RWPE2 (cell line): ENCODE data around the gene PLA2G4F.

Source experiments
- ATAC-seq: fragments of 200-7000 bp; cut with Tn5 transposase; 3 replicates; pipeline ENCODE4 v1.9.1; 2021; ENCODE audit warnings: low read depth
- DNase-seq: peaks from one replicate; pipeline ENCODE4 v3.0.0-alpha.2; 2020; ENCODE audit warnings: low spot score
- H3K27ac ChIP-seq: fragments of 450-650 bp; 2 replicates; pipeline ENCODE4 v1.5.1; 2017; ENCODE audit warnings: mild to moderate bottlenecking; ENCODE audit not compliant: poor library complexity, severe bottlenecking
- H3K27me3 ChIP-seq: fragments of 250-450 bp; sonication (Bioruptor Pico); 2 replicates; pipeline ENCODE4 v1.5.1; 2021; ENCODE audit warnings: mild to moderate bottlenecking, moderate library complexity; ENCODE audit not compliant: insufficient read depth, poor library complexity, severe bottlenecking
- H3K36me3 ChIP-seq: fragments of 250-450 bp; sonication (Bioruptor Pico); 2 replicates; pipeline ENCODE4 v1.5.1; 2020; ENCODE audit warnings: low read depth, mild to moderate bottlenecking, moderate library complexity
- H3K4me1 ChIP-seq: fragments of 250-450 bp; sonication (Bioruptor Pico); 2 replicates; pipeline ENCODE4 v1.5.1; 2021; ENCODE audit warnings: mild to moderate bottlenecking, moderate library complexity; ENCODE audit not compliant: insufficient read depth, poor library complexity, severe bottlenecking
- H3K4me3 ChIP-seq: fragments of 250-450 bp; sonication (Bioruptor Pico); 2 replicates; pipeline ENCODE4 v1.5.1; 2021; ENCODE audit warnings: mild to moderate bottlenecking, moderate library complexity; ENCODE audit not compliant: severe bottlenecking
- H3K9me3 ChIP-seq: fragments of 250-450 bp; sonication (Bioruptor Pico); 2 replicates; pipeline ENCODE4 v1.5.1; 2021; ENCODE audit warnings: mild to moderate bottlenecking, moderate library complexity; ENCODE audit not compliant: severe bottlenecking
- CTCF ChIP-seq: fragments of 450-650 bp; IDR thresholded peaks from one replicate; pipeline ENCODE4 v1.5.1; 2017; ENCODE audit warnings: mild to moderate bottlenecking, moderate library complexity; ENCODE audit not compliant: poor library complexity, severe bottlenecking

PLA2G4F gene

GRCh38 chr15:42143356-42143755, 13.1 kb downstream of the PLA2G4F start:
- DNase-seq (peak; percentile 42), ATAC-seq (no peak)
- no peak overlapping the region for H3K27ac ChIP-seq
- H3K27me3 ChIP-seq, result no peaks in the 10 kb centered on the region
- no peaks in the 10 kb centered on the region for H3K36me3 ChIP-seq
- H3K4me1 ChIP-seq, result no peaks in the 10 kb centered on the region
- H3K4me3 ChIP-seq, result no peak overlapping the region
- H3K9me3 ChIP-seq, result no peaks in the 10 kb centered on the region
- TF ChIP-seq CTCF, result no peak

- Histone ChIP-seq H3K9me3 (no peaks in the 10 kb centered on the region), H3K36me3 (no peaks in the 10 kb centered on the region), H3K4me1 (no peaks in the 10 kb centered on the region), H3K27me3 (no peaks in the 10 kb centered on the region), H3K4me3 (no peak overlapping the region), H3K27ac (no peak overlapping the region)
- no peak for ATAC-seq
- peak; percentile 68 for DNase-seq
- TF ChIP-seq CTCF, result no peak
Measured at GRCh38 chr15:42141795-42142667, 14.4 kb downstream of the PLA2G4F start.

- H3K4me1 ChIP-seq, result no peaks in the 10 kb centered on the region
- ATAC-seq, result no peak
Measured at GRCh38 chr15:42141246-42141645, 15.2 kb downstream of the PLA2G4F start.

GRCh38 chr15:42140383-42141070, 15.9 kb downstream of the PLA2G4F start:
- no peak for TF ChIP-seq CTCF
- Histone ChIP-seq H3K27me3 (no peaks in the 10 kb centered on the region), H3K4me1 (peaks cover 1% of the 10 kb centered on the region), H3K36me3 (no peaks in the 10 kb centered on the region), H3K4me3 (no peak overlapping the region), H3K27ac (no peak overlapping the region), H3K9me3 (no peaks in the 10 kb centered on the region)
- ATAC-seq (no peak), DNase-seq (peak; percentile 51)

More at GRCh38 chr15:42141246-42141645, 15.2 kb downstream of the PLA2G4F start:
- Histone ChIP-seq H3K9me3 (no peaks in the 10 kb centered on the region), H3K4me3 (no peak overlapping the region), H3K36me3 (no peaks in the 10 kb centered on the region), H3K27ac (no peak overlapping the region), H3K27me3 (no peaks in the 10 kb centered on the region)
- TF ChIP-seq CTCF, result no peak
- peak; percentile 56 for DNase-seq
